NCI-H82 (cell line): ENCODE measurements around the gene USP40.

Experiments used
- DNase-seq: peaks from one replicate; lab custom pipeline; 2025; lab: John Stamatoyannopoulos, UW

Gene USP40

DNA sequence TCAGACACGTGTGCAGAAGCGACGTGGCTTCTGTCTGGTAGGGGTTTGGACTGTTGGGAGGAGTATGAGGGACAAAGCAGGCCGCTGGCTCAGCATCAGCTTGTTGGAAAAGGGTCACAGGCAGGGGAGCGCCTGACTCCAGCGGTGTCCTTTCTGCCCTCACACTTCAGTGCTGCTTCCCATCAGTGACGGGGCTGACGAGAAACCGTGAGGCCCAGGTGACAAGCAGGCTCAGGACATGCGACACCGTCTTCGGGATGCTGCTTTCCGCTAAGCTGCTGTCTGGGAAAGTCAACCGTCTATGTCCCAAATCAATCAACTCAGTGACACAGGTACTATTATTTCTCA lies 90.5 kb downstream of the USP40 start:
- DNase-seq = no peak

DNA sequence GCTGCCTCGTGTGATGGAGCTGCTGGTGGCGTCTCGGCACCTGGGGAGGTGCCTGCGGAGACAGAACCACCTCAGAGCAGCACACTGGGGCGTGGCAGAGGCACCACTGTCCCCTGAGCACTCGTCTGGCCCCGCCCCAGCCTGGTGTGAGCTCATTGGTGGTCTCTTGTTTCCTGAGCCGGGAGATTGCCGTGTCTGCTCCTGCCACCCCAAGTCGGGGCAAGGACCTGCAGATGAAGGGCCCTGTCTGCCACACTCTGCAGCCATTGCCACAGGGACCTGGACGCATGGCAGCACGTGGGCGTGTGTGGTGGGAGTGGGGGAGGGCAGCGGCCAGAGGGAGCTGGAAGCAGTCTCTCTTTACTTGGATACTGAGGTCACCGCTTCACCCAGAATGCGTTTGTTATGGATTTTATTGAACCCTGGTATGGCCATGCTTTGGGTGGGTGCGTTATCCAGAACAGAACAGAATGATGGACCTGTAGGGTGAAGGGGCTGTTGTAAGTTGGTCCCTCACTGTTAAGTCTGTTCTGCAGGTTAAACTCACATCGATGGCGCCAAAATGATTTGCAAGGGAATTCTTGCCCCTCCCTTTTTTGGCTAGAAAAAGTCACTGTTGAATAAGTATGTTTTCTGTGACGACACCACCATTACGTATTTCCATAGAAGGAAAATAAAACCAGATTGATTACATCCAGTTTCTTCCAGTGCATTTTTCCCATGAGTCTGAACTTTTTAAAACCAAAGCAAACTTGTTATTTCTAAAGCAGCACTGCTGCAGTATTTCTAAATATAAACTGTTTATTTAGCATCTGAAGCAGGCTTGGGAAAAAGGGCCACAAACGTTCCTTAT lies 92.0 kb downstream of the USP40 start:
- peak; percentile 26 for DNase-seq

DNA sequence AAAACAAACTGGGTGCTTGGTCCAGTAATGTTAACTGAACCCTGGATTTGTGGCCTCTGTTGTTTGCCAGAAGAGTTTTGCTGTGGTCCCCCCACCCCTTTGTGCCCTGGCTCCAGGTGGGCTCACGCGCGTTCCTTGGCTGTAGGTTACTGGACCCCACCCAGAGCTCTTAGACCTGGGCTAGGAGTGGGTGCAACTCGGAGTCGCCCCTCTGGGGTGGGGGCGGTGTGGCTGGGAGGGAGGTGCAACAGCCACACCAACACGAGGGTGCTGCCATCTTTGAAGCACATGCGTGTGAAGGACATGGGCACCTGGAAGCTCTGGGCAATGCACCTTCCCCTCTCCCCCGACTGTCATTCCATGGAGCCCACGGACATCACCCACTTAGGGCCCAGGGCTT lies 92.7 kb downstream of the USP40 start:
- no peak for DNase-seq

DNA sequence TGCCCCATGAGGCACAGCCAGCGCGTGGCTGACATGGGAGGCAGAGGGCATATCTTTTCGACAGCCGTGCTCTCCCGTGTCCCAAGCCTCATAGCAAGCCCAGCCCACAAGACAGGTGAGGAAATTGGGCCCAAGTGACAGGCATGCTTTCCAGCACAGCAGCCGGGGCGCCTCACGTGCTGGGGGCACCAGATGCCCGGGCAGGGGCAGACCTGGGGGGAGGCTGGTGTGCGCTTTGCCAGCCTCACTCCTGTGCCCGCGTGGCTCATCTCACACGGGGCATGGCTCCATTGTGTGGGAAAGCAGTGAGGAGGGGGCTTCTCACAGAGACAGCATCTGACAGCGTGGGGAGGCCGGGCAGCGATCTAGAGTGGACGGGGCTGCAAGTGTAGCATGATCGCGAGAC lies 93.2 kb downstream of the USP40 start:
- DNase-seq = no peak

DNA sequence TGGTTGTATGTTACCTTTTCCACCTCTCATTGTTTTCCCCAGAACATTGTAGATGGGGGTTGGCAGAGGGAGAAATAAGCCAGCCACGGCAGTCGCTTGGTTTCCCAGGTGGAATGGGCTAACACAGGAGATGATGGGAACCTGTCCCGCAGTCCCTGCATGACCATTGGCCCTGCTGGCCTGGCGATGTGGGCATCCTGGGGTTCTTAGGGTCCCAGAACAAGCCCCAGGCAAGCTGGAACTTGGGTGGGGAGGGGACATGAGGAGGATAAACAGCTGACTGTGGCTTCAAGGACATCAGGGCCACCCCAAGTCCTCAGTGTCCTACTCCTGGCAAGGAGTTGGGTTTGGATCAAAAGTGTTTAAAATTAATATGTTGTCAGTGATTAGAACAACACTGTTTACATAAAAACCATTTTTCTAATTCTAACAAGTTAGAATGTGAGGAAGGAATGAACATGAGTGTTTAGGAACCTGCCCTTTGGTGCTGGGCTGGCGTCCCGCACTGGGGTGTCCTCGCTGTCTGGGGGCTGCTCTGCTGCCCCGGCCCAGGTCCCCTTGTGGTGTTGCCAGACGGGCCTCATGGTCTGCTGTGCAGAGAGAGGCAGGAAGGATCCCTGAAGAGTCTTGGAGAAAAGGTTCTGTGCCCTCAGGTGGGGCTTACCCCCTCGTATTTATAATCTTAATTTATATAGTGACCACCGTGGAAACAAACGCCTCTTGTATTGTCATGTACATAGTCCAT lies 95.1 kb downstream of the USP40 start:
- DNase-seq = no peak

DNA sequence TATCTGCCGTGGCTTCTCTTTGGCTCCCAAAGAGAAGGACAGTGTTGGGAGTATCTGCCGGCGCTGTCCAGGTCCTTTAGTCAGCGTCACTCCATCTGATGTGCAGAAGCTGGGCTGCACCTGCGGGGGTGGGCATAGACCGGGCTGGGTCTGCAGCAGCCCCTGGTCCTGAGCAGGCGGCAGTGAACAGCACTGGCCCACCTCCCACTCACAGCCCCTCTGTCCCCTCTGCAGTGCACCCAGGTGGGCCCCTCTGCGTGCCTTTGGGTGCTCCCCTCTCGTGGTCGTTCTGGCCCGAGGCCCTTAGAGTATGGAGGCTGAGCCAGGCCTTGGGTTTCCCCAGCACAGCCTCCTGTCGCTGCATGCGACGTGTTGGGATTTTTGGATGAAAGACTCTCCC lies 95.7 kb downstream of the USP40 start:
- DNase-seq = no peak

DNA sequence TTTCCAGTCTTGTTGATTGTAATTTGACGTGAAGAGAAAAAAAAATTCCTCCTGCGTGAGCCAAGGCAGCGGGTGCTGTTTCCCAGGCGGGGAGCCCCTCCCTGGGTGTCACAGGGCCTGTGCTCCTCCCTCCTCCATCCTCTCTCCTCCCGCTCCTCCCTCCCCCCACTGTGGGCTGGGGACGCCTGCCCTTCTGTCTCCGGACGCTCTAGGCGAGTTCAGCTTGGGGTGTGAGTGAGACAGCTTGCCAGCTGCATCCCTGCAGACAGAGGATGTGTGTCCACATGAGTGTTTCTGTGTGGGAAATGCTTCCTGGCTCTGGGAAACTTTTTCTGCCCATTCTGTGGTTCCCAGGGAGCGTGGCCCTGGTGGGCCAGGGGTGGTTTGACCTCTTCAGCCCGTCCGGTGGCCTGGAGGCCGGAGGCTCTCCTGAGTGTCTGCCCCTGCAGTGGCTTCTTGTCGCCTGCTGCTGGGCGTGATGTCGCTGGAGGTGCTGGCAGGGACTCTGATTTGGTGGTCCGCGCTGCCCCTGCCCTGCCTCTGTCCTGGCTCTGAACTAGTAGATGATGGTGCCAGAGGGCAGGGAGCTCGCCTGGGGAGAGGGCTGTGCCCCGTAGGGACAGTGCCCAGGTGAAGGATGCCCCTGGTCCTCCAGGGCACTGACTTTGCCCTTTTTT lies 96.4 kb downstream of the USP40 start:
- no peak for DNase-seq

DNA sequence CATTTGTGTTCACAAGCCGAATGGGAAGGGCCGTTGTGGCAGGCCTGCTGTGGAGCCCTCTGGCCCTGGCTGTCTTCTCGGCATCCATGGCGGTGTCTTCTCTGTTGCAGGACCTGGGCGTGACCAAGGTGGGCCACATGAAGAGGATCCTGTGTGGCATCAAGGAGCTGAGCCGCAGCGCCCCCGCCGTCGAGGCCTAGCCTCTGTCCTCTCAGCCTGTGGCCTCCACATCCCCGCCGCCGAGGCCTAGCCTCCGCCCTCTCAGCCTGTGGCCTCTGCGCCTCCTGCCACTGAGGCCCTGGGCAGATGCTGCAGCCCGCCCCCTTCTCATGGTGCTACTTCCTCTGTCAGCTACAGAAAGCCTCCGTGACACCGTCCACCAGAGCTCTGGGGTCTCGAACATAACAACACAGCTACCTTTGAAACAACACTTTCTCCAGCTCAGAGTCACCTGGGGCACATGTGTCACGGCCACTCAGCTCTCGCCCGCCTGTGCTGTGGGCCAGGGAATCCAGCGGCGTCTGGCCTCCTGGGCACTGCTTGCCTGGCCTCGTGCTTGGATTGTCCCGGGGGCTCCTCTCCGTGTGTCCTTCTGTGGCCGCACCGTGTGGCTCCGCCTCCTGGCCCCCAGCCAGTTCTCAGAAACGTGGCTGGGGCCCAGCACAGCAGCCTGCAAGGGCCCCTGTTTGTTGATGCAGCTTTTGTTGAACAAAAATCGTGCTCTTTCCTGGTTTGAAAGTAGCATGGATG lies 97.1 kb downstream of the USP40 start:
- no peak for DNase-seq

DNA sequence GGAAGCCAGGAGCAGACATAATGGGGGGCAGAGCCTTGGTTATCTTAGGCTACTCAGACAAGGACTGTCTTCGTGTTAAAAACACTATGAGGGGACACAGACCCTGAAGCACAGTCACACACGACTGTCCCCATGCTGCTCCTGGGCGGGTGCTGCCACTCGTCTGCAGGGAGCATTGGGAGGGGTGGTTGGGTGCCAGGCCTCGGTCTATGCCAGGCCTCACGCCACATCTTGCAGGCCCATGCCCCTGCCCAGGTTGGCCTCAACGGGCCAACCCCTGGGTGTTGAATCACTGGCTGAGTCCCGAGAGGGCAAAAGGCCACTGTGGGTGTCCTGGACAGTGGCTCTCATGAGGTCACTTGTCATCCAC lies 97.9 kb downstream of the USP40 start:
- no peak for DNase-seq

DNA sequence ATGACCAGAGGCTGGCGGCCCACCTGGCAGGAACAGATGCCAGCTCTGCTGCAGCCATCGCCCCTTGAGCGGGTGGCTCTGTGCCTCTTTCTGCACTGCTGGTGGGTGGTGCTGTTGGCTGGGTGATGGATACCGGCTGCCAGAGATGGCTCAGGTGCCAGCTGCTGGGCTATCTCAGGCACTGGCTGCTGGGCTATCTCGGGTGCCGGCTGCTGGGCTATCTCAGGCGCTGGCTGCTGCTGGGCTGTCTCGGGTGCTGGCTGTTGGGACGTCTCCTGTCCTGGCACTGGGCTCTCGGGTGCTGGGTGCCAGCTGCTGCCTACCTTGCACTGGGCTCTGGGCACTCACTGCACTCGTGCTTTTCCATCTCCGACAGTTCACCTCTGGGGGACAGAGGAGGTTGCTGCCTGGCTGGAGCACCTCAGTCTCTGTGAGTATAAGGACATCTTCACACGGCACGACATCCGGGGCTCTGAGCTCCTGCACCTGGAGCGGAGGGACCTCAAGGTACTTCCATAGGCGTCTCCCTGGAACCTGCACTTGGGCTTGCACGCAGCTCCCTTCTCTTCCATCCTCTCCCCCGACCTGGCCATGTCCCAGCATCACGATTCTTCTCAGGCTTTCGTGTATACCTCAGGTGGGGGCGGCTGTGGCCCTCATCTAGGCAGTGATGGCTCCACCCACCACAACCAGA lies 98.4 kb downstream of the USP40 start:
- no peak for DNase-seq

DNA sequence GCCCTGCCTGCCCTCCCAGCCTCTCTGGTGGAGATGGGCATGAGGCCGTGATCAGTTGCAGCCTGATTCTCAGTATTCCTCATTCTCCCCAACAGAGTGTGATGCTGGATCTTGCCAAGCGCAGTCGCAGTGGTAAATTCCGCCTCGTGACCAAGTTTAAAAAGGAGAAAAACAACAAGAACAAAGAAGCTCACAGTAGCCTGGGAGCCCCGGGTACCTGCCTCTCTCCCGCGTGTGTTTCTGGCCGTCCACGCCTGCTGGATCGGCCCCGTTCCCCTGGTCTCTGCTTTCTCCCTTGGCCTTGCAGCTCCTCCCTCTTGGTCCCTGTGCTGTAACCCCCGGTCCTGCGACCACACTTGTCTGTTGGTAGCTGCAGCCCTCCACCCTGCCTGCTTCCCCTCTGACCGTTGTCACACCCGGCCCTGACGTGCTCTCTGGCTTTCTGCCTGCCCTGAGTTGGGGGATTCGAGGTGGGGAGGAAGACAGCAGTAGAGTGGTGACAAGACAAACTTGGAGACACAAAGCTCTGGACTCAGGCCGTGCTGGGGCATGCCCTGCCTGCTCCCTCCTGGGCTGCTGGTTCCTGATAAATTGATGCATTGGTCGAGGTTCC lies 99.5 kb downstream of the USP40 start:
- no peak for DNase-seq

DNA sequence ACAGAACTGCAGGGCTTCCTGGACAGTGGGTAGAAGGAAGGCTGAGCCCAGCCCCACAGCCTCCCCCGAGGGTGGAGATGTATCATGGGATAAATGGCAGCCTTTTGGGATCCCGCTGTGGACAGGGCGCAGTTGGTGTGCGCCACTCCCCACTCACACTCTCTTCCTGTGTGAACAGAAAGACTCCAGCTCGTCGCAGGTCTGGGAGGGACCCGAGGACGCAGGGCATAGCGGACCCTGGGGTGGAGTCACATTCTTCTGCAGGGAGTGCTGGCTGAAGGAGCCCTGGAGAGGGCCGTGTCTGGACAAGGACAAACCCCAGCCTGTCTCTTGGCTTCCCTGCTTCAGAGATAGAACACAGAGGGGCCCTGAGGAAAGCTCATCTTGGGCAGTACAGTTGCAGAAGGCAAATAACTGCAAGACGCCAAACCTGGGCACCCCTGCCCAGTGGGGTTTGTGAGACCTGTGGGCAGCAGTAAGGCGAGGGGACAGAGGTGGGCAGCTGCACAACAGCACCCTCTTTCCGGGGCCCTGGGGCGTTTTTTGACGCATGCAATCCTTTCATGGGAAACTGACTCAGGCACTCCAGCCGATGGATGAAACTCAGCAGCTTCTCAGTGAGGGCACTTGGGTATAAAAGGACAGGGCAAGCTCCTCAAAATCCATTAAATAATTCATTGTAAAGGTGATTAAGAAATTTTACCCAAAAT lies 101.9 kb downstream of the USP40 start:
- DNase-seq = no peak

DNA sequence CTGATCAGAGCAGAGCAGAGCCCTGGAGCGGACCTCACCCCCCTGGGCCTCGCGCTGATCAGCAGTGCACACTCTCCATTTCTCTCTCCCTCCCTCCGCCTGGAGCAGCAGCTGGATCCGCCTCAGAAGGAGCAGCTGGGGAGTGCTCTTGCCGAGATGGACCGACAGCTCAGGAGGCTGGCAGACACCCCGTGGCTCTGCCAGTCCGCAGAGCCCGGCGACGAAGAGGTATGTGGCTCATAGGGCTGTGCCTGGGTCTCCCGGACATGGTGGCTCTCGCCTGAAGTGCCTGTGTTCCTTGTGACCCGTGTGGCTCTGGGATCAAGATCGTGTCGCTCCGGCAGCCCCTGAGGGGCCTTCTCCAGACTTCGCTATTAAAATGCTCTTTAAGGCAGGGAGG lies 102.5 kb downstream of the USP40 start:
- DNase-seq = no peak

DNA sequence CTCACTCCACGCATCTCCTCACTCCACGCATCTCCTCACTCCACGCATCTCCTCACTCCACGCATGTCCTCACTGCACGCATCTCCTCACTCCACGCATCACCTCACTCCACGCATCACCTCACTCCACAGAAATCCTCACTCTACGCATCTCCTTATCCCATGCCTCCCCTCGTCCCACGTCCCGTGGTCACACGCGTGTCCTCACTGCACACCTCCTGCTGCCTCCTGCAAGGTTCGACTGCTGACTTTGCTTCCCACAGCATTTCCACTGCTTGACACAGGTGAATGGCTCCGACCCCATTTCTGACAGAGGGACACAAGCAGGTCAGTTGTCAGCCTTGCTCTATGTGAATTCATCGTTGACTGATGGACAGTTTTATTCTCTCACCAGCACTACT lies 103.0 kb downstream of the USP40 start:
- no peak for DNase-seq

DNA sequence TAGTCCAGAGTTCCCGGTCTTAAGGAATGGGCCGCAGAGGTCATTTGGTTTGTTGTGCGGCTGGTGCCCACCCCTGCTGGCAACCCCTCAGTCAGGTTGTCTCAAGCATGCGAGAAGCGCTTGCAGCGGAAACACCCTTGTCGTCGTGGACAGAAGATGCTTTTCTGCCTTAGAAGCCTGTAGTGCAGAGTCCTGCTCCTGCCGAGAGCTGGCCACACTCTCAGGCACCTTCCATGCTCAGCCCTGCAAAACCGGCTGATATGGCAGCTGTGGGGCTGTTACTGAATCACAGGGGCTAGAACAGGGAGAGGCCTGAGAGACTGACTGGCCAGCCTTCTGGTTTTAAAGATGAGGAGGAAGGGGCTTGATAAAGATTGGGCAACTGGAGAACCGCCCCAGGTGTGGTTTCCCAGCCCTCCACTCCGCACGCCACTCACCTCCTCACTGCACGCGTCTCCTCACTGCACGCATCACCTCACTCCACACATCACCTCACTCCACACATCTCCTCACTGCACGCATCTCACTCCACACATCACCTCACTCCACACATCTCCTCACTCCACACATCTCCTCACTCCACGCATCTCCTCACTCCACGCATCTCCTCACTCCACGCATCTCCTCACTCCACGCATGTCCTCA lies 103.6 kb downstream of the USP40 start:
- DNase-seq = no peak

DNA sequence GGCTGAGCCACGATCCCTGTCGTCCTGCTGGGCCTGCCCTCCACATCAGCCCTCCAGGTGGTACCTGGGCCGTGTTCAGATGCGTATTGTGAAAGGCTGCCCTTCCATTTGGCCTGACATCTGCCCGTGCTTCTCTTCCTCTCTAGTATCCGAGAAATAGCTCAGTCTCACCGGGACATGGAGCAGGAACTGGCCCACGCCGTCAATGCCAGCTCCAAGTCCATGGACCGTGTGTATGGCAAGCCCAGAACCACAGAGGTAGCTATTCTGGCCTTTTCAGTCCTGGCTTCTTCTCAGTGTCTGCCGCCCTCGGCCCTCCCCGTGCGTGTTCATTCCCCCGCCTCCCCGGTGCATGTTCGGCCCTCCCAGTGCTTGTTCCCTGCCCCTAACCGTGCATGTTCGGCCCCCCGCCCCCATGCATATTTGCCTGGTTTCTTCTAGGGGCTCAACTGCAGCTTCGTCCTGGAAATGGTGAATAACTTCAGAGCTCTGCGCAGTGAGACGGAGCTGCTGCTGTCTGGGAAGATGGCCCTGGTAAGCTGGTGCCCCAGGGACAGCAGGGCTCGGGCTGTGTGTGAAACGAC lies 104.3 kb downstream of the USP40 start:
- no peak for DNase-seq

DNA sequence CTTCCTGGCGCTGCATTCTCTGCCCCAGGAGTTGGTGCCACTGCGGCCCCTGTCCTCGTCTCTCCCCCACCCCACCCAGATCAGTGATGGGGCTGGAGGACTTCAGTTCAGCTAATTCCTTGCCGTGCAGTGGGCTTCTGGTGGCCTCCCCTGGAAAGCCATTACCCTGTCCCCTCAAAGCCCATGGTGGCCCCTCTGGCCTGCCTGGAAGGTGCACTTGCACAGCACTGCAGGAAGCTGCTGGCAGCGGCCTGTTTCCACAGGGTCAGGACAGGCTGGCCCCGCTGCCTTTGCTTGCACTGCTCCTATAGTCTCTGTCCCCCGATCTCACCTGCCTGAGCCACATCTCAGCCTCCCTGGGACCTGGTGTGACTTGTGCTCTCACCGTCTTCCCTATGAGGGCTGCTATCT lies 105.1 kb downstream of the USP40 start:
- DNase-seq = no peak

DNA sequence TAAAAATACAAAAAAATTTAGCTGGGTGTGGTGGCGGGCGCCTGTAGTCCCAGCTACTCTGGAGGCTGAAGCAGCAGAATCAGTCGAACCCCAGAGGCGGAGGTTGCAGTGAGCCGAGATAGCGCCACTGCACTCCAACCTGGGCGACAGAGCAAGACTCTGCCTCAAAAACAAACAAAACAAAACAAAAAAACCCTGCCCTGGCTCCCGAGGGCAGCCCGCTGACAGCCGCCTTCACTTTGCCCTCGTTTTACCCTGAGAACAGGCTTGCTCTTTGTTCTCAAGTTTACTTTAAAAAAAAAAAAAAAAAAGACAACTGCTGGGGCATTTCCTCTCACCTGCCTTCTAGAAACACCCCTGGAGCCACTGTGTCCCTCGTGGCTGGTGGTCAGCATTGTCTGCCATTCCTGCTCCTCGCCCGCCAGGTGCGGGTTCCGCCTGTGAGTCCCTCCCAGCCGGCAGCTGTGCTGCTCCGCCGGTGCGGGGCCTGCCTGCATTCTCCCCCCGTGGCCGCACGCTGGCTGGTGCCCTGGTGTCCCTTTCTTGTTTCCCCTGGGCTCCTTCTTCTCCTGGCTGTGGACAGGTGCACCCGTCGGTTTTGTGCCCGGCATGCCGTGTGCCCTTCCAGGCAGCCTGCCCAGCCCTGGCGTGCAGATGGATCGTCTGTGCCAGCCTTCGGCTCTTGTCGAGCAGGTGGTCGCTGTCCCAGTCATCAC lies 105.7 kb downstream of the USP40 start:
- no peak for DNase-seq

DNA sequence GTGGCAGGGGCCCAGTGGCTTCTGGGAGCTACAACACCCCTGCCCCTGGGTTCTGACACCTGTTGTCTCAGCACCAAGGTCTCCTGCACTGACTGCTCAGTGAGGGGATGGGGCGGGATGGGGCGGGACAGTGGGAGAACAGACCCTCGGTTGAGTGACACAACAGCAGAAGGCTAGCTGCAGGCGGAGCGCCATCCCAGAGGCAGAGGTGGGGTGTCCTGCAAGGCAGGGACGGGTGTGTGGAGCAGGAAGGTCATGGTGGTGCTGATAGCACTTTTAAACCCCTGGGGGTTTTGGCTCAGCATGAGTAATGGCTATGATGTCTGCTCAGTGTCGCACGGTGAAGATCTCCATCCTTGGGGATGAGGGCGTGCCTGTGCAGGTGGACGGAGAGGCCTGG lies 107.2 kb downstream of the USP40 start:
- no peak for DNase-seq
